Activated CD8-positive, alpha-beta memory T cell treated with anti-CD3 and anti-CD28 coated beads, Interleukin-2, amount 50 U/mL, for 48 hours (primary cell): ENCODE results near the gene STARD13.
"Not testable (repeated sequence)": the region's sequence is repeated elsewhere in the genome, so short reads cannot be mapped to it uniquely, and the experiment has no call there.

ENCODE experiments used
- DNase-seq: peaks from one replicate; pipeline ENCODE4 v3.0.0-alpha.2; 2020

The STARD13 gene

GRCh38 chr13:33251131-33251661, 34.4 kb downstream of the STARD13 start:
- DNase-seq = no peak

GRCh38 chr13:33250609-33251008, 34.9 kb downstream of the STARD13 start:
- no peak for DNase-seq

- no peak for DNase-seq
Measured at GRCh38 chr13:33249894-33250293, 35.7 kb downstream of the STARD13 start.

- DNase-seq = no peak
Measured at GRCh38 chr13:33249066-33249465, 36.5 kb downstream of the STARD13 start.

GRCh38 chr13:33245505-33246158, 39.9 kb downstream of the STARD13 start:
- DNase-seq = no peak

DNA sequence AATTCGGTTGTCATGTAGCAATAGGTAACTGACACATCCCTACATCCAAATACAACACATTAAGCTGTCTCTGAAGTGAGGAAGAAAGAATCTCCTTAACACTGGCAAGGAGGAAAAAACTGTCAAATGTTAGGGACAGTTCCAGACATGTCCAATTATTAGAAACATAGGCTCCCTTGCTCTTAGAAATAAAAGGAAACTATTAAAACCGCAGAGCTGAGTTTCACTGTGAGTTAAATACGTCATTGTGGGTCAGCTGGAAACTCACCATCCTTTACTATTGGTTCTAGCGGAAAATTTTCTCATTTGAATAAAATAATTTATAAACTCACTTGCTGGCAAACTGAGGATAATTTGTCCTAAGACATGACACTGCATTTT, 40.7 kb downstream of the STARD13 start:
- no peak for DNase-seq

DNA sequence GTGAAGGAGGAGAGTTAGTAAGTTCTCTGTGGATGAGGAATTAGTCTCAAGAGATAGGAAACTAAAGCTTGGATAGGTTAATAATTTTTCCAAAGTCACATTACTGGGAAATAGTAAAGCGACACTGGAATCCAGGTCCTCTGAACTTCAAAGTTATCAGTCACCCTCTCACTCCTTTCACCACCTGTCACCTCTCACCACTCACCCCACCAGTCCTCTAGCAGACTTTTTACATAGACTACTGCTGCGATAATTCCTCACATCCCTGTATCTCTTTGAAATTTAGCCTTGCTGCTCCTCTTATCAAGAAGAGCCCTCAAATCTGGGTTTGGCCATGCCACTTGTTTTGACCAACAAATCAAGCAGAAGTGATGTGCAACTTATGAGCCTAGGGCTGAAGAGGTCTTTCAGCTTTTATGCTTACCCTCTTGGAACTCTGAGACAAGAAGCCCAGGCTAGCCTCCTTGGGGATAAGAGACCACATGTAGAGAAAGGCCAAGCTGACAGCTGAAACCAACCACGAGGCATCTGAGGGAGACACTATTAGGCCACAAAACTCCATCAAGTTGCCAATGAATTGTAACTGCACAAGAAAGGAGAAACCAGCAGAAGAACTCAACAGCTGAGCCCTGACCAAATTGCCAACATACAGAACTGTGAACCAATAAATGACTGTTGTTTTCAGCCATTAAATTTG, 41.2 kb downstream of the STARD13 start:
- no peak for DNase-seq

- DNase-seq = no peak
Measured at GRCh38 chr13:33242984-33243617, 42.5 kb downstream of the STARD13 start.

DNA sequence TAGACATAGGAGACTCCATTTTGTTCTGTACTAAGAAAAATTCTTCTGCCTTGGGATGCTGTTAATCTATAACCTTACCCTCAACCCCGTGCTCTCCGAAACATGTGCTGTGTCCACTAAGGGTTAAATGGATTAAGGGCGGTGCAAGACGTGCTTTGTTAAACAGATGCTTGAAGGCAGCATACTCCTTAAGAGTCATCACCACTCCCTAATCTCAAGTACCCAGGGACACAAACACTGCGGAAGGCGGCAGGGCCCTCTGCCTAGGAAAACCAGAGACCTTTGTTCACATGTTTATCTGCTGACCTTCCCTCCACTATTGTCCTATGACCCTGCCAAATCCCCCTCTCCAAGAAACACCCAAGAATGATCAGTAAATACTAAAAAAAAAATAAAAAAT, 43.2 kb downstream of the STARD13 start:
- DNase-seq = not testable (repeated sequence)

- no peak for DNase-seq
Measured at GRCh38 chr13:33236021-33236420, 49.5 kb downstream of the STARD13 start.

- DNase-seq = no peak
Measured at GRCh38 chr13:33235564-33235963, 50.0 kb downstream of the STARD13 start.

DNA sequence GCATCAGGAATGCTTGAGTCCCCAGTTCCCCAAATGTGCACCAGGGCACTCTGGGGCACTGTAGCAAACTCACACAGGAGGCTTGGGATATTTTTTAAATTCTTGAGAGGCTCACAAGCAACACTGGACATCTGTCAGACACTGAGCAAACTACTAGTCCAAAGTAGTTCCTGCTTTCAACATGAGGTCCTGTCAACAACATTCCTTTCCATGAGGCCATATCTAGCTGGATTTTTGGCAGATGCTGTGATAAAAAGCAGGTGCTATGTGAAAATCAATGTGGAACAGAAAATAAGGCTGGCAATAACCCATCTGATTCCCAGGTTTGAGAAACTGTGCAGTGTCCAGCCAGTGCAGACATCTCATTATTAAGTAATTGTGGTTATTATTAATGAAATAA, 50.5 kb downstream of the STARD13 start:
- DNase-seq = no peak

- DNase-seq = no peak
Measured at GRCh38 chr13:33233547-33233946, 52.0 kb downstream of the STARD13 start.

DNA sequence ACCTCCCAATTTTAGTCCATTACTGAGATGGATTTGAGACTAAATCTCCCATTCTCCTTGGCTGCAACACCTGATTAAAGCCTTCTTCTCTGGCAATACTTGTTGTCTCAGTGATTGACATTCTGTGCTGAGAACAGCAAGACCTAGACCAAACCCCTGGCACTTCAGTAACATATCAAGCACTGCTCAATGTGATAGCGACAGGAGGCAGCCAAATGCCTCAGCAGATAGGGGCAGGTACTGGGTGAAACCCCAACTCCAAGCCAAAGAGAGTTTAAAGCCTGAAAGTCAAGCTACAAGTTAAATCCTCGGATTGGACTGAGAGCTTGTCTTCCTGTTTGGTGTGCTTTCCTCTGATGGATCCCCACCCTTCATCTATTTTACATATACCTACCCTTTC, 52.7 kb downstream of the STARD13 start:
- DNase-seq = no peak

DNA sequence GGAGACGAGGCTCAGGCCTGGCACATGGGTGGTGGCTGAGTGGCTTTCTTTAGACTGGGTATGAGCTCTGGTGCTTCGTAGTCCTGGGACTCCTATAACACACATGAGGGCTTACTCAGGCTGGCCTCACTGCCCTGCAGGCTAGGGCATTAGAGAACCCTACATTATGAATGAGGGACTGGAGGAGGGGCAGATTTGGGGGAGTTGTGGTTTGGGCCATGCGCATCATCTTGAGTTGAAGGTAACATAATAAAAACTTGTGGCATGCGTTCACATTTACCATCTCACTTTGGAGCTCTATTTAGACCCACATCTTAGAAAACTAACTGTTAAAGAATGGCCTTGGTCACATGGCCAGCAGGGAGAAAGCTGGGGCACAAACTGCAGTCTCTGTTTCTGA, 54.2 kb downstream of the STARD13 start:
- no peak for DNase-seq

GRCh38 chr13:33230178-33230881, 55.2 kb downstream of the STARD13 start:
- no peak for DNase-seq

- DNase-seq = no peak
Measured at GRCh38 chr13:33229446-33230177, 55.9 kb downstream of the STARD13 start.

- DNase-seq = no peak
Measured at GRCh38 chr13:33228648-33229445, 56.7 kb downstream of the STARD13 start.

DNA sequence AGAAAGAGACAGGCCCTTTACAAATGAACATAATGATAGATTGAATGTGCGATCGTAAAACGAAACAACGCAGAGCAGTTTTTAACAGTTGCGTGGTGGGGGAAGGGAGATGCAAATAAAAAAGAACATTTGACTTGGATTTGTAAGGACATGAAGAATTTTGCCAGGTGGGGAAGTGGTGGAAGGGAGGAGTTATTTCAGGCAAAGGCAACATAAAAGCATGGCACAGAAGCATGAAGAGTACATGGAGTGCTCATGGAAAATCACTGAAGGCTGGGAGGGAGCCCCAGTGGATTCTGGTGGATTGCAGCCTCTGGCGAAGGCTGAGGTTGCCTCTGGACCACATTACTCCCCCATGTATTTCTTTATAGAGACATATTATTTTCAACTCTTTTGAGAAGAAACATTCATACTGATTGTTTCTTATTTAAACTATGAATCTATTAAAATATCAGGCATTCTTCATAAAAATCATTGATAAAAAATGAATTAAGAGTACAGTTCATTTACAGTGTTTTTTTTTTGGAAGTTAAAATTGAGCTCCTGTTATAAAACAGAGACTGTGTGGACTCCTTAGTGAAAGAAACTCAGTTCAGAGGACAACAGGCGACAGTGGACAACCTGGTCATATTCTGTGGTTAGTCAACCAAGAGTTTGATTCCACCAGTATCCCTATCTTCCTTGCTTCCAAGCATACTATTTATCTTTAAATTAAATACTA, 57.5 kb downstream of the STARD13 start:
- no peak for DNase-seq

- DNase-seq = no peak
Measured at GRCh38 chr13:33224686-33225085, 60.9 kb downstream of the STARD13 start.

GRCh38 chr13:33224191-33224590, 61.4 kb downstream of the STARD13 start:
- DNase-seq = no peak
